Adrenal gland (tissue), 5 donors: ENCODE measurements around the gene PIK3CG.

ENCODE experiments used
- POLR2A ChIP-seq, 2 donors: fragments of 450-650 bp; IDR thresholded peaks; one replicate each; pipeline ENCODE4 v1.6.1; 2017; ENCODE audit warnings: antibody characterized with exemption in 2 of 2, mild to moderate bottlenecking in 2 of 2, moderate library complexity in 1 of 2
- TF ChIP-seq, protein P1 (sequence below), 6 experiments: fragments of 450-650 bp in 4 of 6; fragments of 200-600 bp in 2 of 6; sonication (generic) in 1 of 6; IDR thresholded peaks; 1 replicate in 5 of 6; 2 replicates in 1 of 6; pipeline versions ENCODE4 v1.5.1 to v1.8.0; 2016 to 2021; ENCODE audit warnings: antibody characterized with exemption in 6 of 6, mild to moderate bottlenecking in 2 of 6, moderate library complexity in 1 of 6
- donor health status: DM: no; HTN: no; CAD: no.

DNA sequence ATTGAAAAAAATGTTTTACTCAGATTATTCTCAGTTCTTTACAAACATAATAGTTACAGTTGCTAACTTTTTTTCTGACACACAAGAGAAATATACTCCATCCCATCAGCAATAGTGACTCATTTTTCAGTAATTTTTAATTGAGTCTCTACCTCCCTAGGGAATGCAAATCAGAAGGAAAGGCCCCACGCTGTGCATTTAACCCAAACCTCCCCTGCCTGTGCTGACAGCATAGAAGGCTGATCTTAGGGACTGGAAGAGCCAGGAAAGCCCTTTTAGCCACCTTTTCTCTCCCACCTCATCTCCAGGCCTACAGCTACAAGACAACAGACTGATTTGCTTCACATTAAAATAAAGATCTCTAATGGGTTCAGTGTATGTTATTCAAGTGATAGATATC, 24.7 kb upstream of the PIK3CG start:
- no peak for TF ChIP-seq POLR2A (IDR thresholded peaks at IDR 0.05)
- TF ChIP-seq, protein P1, sequence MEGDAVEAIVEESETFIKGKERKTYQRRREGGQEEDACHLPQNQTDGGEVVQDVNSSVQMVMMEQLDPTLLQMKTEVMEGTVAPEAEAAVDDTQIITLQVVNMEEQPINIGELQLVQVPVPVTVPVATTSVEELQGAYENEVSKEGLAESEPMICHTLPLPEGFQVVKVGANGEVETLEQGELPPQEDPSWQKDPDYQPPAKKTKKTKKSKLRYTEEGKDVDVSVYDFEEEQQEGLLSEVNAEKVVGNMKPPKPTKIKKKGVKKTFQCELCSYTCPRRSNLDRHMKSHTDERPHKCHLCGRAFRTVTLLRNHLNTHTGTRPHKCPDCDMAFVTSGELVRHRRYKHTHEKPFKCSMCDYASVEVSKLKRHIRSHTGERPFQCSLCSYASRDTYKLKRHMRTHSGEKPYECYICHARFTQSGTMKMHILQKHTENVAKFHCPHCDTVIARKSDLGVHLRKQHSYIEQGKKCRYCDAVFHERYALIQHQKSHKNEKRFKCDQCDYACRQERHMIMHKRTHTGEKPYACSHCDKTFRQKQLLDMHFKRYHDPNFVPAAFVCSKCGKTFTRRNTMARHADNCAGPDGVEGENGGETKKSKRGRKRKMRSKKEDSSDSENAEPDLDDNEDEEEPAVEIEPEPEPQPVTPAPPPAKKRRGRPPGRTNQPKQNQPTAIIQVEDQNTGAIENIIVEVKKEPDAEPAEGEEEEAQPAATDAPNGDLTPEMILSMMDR (IDR thresholded peaks at IDR 0.05) = no peak
